Colon (tissue), 2 donors: ENCODE measurements around the gene SORCS2.

Experiments used
- FAIRE-seq: peaks from 2 replicates; lab custom pipeline; 2012; peaks lifted over from hg19 to GRCh38; lab: Jason Lieb, UNC
- donor health status: control.
- donor health status: control.

The SORCS2 gene

DNA sequence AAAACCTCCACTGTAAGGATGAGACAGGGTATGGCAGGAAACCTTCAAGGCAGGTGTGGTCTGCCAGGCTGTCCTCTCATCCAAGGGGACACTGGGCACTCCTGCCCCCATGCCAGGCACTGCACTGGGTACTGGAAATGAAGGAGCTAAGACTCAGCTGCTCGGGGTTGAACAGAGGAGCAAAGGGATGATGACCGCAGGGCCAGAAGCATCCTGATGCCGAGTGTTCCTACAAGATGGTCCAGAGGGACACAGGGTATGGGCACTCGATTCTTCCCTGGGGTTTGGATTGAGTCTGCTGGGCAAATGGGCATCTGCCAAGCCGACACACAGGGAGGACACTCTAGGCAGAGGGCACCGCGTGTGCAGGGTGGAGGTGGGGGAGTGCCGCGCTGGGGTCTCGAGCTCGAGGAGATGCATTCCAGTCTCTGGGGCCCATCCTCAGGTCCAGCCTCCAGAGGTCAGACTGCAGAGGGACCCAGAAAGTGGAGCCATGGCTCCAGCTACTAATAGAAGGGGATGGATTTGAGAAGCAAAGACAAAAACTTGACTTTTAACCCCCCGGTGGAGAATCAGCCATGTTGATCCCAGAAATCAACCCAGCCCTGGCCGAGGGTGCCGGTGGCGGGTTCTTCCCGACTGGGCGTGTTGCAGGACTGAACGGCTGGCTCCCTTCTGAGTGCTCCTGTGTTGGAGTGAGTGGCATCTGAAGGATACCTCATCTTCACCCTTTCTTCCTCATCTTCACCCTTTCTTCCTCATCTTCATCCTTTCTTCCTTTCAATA, 500.3 kb downstream of the SORCS2 start:
- FAIRE-seq: no peak

DNA sequence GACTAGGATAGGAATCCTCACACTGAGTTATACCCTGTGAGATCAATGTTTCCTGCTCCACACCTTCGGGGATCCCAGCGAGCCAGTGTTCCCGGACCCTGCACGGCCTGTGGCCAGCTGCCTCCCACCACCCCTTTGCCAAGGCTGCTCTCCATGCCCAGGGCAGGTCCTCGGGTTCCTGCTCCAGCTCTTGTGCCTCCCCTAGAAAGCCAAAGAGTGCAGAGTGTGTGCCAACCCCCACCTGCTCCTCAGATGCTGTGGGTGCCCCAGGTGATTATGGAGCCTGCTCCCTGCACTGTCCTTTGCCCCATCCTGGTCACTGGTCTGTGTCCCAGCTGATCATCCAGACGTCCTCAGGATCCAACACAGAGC, 500.9 kb downstream of the SORCS2 start:
- FAIRE-seq: no peak

GRCh38 chr4:7693711-7694110, 501.4 kb downstream of the SORCS2 start:
- no peak for FAIRE-seq

- FAIRE-seq: no peak
Measured at GRCh38 chr4:7694324-7694723, 502.0 kb downstream of the SORCS2 start.

DNA sequence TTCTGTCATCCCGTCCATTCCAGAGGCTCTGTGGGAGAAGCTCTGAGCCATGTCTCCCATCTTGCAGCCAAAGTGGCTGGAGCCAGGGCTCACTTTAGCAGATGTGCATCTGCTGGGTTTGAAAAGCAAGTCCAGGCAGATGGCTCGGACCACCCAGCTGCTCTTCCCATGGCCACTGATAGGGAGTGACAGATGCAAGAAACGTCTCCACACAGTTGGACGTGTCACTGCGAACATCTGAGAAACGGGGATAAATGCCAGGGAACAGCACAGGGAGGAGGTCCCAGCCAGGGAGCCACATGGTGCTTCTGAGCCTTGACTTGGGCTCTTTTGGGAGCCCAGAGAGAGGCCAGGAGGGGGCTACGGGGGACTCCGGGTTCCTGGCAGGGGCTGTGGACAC, 505.0 kb downstream of the SORCS2 start:
- FAIRE-seq: no peak

GRCh38 chr4:7697821-7698220, 505.5 kb downstream of the SORCS2 start:
- no peak for FAIRE-seq

DNA sequence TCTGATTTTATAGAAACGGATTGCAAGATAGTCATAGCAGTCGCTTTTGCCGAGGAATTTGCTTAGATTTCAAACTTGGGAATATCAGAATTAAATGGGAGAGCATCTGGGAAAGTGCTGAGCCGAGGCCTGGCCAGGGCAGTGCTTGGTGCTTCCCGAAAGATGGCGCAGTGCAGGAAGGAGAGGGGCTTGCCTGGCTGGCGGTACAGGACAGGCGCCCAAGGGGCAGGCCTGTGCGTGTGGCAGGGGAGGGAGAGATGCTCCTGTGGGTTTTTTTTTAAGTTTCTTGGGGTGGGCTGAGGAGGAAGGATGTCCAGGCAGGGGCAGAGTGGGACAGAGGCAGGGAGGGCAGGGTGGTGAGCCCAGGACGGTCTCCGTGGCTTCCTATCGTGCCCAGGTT, 506.2 kb downstream of the SORCS2 start:
- FAIRE-seq: no peak

- no peak for FAIRE-seq
Measured at GRCh38 chr4:7699031-7699430, 506.7 kb downstream of the SORCS2 start.

- no peak for FAIRE-seq
Measured at GRCh38 chr4:7699825-7700224, 507.5 kb downstream of the SORCS2 start.

GRCh38 chr4:7700665-7701064, 508.3 kb downstream of the SORCS2 start:
- no peak for FAIRE-seq

- no peak for FAIRE-seq
Measured at GRCh38 chr4:7701866-7702649, 509.7 kb downstream of the SORCS2 start.

DNA sequence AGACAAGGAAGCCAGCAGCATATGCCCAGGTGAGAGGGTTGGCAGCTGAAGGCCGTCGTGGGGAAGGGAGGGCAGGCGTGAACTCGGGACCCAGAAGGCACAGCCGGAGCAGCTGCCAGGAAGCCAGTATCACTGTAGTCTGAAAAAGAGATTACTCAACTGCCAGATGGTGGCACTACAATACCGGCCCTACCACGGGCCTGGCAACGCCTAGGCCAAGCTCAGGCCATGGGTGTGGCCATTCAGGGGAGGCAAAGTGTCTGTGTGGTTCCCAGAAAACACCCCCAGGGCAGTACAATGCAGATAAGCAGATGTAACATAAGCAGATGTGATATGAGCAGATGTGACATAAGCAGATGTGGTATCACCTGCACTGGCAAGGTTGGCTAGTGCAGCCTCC, 511.4 kb downstream of the SORCS2 start:
- no peak for FAIRE-seq

GRCh38 chr4:7704091-7704490, 511.8 kb downstream of the SORCS2 start:
- FAIRE-seq: no peak

DNA sequence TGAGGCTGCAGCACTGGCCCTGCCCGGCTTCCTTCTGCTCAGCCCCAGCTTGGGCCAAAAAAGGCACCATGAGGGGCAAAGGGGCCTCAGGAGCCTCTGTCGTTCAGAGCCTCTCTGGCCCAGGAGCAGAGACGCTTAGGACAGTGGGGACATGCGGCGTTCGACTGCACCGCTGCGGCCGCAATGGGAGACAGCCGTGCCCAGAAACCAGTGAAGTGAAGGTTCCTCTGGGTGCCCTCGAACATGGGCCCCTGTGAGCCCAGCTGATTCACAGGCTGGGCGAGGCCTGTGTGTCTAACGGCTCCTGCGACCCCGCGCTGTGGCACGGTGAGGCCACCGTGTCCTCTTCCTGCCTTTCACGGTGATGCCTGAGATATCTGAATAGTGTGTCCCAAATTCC, 512.3 kb downstream of the SORCS2 start:
- FAIRE-seq: no peak

- no peak for FAIRE-seq
Measured at GRCh38 chr4:7705062-7705461, 512.7 kb downstream of the SORCS2 start.

GRCh38 chr4:7705593-7705992, 513.3 kb downstream of the SORCS2 start:
- FAIRE-seq: no peak

DNA sequence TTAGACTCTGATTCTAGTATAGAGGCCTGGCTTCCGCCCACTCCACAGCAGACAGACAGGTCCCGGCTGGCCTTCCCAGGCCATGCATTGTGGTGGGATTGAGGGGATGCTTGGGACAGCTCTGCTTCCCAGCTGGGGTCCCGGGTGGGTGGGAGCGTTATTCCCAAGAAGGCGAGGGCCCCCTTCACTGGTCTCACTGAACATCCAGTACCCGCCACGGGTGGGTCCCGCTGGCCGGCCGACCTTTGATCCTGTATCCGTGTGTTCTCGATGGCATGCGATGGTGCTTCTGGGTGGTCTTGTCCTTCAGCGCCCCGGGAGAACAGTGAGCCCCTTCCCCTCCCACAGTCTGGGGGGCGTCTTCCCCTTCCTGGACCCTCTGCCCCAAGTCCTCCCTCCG, 515.9 kb downstream of the SORCS2 start:
- FAIRE-seq: no peak

- no peak for FAIRE-seq
Measured at GRCh38 chr4:7708981-7709380, 516.6 kb downstream of the SORCS2 start.

- no peak for FAIRE-seq
Measured at GRCh38 chr4:7709431-7709830, 517.1 kb downstream of the SORCS2 start.

GRCh38 chr4:7710126-7710525, 517.8 kb downstream of the SORCS2 start:
- no peak for FAIRE-seq

DNA sequence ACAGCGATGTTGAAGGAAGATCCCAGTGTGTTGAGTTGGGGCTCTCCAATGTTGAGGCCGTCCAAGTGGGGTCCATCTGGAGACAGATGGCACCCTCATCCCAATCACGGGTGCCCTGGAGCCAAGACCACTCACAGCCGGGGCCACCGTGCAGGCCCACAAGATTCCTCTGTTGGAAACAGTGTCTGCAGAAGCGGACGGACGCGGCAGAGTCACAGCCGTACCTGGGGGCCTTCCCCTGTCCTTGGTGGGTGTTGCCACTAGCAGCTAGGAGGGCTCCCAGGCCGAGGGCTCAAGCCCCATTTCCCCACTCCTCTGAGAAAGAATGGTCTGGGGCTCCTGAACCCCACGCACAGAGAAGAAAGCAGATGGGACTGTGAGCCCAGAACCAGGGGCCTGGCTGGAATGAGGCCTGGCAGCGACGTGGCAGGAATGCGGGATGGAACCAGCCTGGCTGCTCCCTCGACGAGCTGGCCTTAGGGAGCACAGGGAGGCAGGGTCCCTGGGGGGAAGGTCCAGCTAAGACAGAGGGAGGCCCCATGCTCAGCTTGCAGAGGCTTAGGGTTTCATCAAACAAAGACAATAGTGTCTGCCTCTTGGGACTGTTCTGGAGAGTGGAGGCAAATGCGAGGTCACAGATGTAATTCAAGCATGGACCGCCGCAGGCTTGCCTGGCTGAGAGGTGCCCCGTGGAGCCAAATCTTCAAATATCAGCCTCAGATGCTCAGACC, 518.4 kb downstream of the SORCS2 start:
- no peak for FAIRE-seq

GRCh38 chr4:7711307-7711963, 519.1 kb downstream of the SORCS2 start:
- no peak for FAIRE-seq
